Endothelial cell of umbilical vein (primary cell): ENCODE data around the gene SLC38A2.

Experiments used
- EZH2 ChIP-seq: IDR thresholded peaks from 2 replicates; pipeline ENCODE4 v1.6.1; 2012; ENCODE audit warnings: borderline replicate concordance, low read depth, mild to moderate bottlenecking, moderate library complexity, low read length, inconsistent platforms; ENCODE audit not compliant: severe bottlenecking
- FOS ChIP-seq: IDR thresholded peaks from 2 replicates; pipeline ENCODE4 v1.6.1; 2011; ENCODE audit warnings: mild to moderate bottlenecking, low read length, moderate library complexity, borderline replicate concordance; ENCODE audit not compliant: insufficient read depth
- JUN ChIP-seq: IDR thresholded peaks from 2 replicates; pipeline ENCODE4 v1.6.1; 2011; ENCODE audit warnings: borderline replicate concordance, low read depth; ENCODE audit not compliant: insufficient read length, insufficient read depth
- POLR2A ChIP-seq: IDR thresholded peaks from 2 replicates; pipeline ENCODE4 v1.6.1; 2012; ENCODE audit warnings: low read depth, mild to moderate bottlenecking, control low read depth, low read length
- POLR2AphosphoS5 ChIP-seq: IDR thresholded peaks from 2 replicates; pipeline ENCODE4 v1.6.1; 2012; ENCODE audit warnings: low read depth, mild to moderate bottlenecking, control low read depth, low read length, moderate library complexity; ENCODE audit not compliant: insufficient read depth
- TF ChIP-seq, protein P1 (sequence below), 2 donors: IDR thresholded peaks; 1 replicate in 1 of 2; 2 replicates in 1 of 2; pipeline ENCODE4 v1.5.1; 2011; ENCODE audit warnings: low read length in 2 of 2, mild to moderate bottlenecking in 2 of 2, moderate library complexity in 2 of 2, control low read depth in 1 of 2, inconsistent platforms in 1 of 2, low read depth in 1 of 2; ENCODE audit not compliant: insufficient read depth in 1 of 2; ENCODE audit errors: extremely low read depth in 1 of 2
- TF ChIP-seq, protein P2 (sequence below): IDR thresholded peaks from 2 replicates; pipeline ENCODE4 v1.6.1; 2011; ENCODE audit not compliant: insufficient read depth, insufficient read length

DNA sequence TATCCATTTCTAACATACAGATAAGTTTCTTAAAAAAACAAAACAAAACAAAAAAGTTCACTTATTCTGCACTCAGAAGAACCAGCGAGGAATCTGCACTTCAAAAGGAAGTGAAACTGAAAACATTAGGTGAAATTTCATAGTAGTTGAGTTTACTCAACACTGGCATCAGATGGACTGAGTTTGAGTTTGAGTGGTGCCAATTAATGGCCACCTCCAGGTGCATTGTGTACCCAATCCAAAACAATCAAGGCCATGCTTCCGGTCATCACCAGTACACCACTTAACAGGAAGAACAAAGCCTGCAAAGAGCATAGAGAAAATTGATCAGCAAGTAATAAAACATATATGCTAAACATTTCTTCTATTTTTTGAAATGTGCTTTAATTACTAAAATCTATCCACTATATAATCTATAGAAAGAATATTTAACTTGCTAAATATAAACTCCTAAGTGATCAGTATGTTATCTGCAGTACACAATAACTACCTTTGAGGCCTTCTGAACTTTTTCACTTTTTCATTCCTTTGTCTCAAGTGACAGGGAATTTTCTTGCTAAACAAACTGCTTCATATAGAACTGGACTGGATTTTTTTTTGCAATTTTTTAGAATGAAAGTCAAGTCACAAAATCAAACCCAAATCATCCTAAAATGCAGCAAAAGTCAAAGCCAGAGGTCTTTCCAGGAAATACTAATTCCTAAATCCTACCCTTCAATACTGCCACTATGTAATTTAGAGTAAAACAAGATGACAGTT lies 11.5 kb downstream of the SLC38A2 start:
- TF ChIP-seq, protein P1, sequence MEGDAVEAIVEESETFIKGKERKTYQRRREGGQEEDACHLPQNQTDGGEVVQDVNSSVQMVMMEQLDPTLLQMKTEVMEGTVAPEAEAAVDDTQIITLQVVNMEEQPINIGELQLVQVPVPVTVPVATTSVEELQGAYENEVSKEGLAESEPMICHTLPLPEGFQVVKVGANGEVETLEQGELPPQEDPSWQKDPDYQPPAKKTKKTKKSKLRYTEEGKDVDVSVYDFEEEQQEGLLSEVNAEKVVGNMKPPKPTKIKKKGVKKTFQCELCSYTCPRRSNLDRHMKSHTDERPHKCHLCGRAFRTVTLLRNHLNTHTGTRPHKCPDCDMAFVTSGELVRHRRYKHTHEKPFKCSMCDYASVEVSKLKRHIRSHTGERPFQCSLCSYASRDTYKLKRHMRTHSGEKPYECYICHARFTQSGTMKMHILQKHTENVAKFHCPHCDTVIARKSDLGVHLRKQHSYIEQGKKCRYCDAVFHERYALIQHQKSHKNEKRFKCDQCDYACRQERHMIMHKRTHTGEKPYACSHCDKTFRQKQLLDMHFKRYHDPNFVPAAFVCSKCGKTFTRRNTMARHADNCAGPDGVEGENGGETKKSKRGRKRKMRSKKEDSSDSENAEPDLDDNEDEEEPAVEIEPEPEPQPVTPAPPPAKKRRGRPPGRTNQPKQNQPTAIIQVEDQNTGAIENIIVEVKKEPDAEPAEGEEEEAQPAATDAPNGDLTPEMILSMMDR (IDR thresholded peaks at IDR 0.05; ENCODE audit: extremely low read depth in 1 of 2, insufficient read depth in 1 of 2, low read depth in 1 of 2, low read length in 2 of 2) = no peak
- TF ChIP-seq POLR2A (peak; percentile 23), FOS (no peak), JUN (no peak), POLR2AphosphoS5 (peak; percentile 13), EZH2 (no peak)
- TF ChIP-seq, protein P2, sequence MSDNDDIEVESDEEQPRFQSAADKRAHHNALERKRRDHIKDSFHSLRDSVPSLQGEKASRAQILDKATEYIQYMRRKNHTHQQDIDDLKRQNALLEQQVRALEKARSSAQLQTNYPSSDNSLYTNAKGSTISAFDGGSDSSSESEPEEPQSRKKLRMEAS = no peak
